Lower leg skin (tissue), 4 donors: ENCODE measurements around the gene BRD3OS. TPM values are rescaled to one million over a fixed set of nuclear protein-coding genes. Genes with fewer than 3 reads are reported as not detected.

Experiments
- DNase-seq, 2 donors: peaks; one replicate each; pipeline ENCODE4 v3.0.0-alpha.2; 2019; ENCODE audit warnings: low spot score in 2 of 2
- H3K4me3 ChIP-seq: fragments of 200-600 bp; sonication (generic); 2 replicates; pipeline ENCODE4 v1.5.1; 2017; ENCODE audit warnings: mild to moderate bottlenecking, low read depth; ENCODE audit not compliant: poor library complexity, severe bottlenecking
- CTCF ChIP-seq, 3 donors: fragments of 450-650 bp; IDR thresholded peaks; one replicate each; pipeline ENCODE4 v1.5.1; 2016; ENCODE audit warnings: antibody characterized with exemption in 3 of 3, mild to moderate bottlenecking in 3 of 3, moderate library complexity in 2 of 3
- POLR2A ChIP-seq, 2 donors: fragments of 450-650 bp; IDR thresholded peaks; one replicate each; pipeline ENCODE4 v1.6.1; 2016 to 2017; ENCODE audit warnings: antibody characterized with exemption in 2 of 2, mild to moderate bottlenecking in 1 of 2, moderate library complexity in 1 of 2
- WGBS, 2 donors: methylation state at CpG; one replicate each; pipeline ENCODE4 v1.1.5; 2018; 5-methylcytosine and 5-hydroxymethylcytosine counted together
- intact Hi-C: fragments of 100-400 bp; cut with DNase I; formaldehyde crosslinking; loops from one replicate; pipeline ENCODE4 v1.15.0; 2023; ENCODE audit warnings: low total_unique reads
- total RNA-seq, 4 donors: library from RNA; depleted of rRNA; stranded (reverse); fragments of >200 nt; gene quantifications; one replicate each; pipeline ENCODE4 v1.1.0, GENCODE V29; 2016

BRD3OS gene
- total RNA-seq, 4 donors from 2014 or later = 2.5 to 11.0 (median 6.4) TPM

GRCh38 chr9:134036130-134036529 lies 10.8 kb downstream of the BRD3OS start:
- DNase-seq = no peak
- TF ChIP-seq POLR2A (IDR thresholded peaks at IDR 0.05) = no peak
- TF ChIP-seq CTCF (IDR thresholded peaks at IDR 0.05) = no peak
- no peak overlapping the region for H3K4me3 ChIP-seq
- 88 to 91% methylated on average over 16 of the region's 16 CpGs for WGBS, 2 donors
- intact Hi-C loops = loop anchor here (10.0 kb wide), 1 partner anchor 689 kb away; no protein-coding TSS in a partner anchor

- 93 to 95% methylated on average over 2 of the region's 2 CpGs for WGBS, 2 donors
- TF ChIP-seq CTCF (IDR thresholded peaks at IDR 0.05) (no peak), POLR2A (IDR thresholded peaks at IDR 0.05) (no peak)
- intact Hi-C loops = loop anchor here (10.0 kb wide), 1 partner anchor 687 kb away; no protein-coding TSS in a partner anchor
- no peak for DNase-seq
- H3K4me3 ChIP-seq = no peak overlapping the region
Observed at GRCh38 chr9:134037641-134038040, 12.4 kb downstream of the BRD3OS start.

- intact Hi-C loops = loop anchor here (10.0 kb wide), 1 partner anchor 685 kb away; no protein-coding TSS in a partner anchor
- TF ChIP-seq POLR2A (IDR thresholded peaks at IDR 0.05) = no peak
- no peak for TF ChIP-seq CTCF (IDR thresholded peaks at IDR 0.05)
- no peak for DNase-seq
- 91 to 95% methylated on average over 14 to 20 of the region's 20 CpGs for WGBS, 2 donors
- no peak overlapping the region for H3K4me3 ChIP-seq
Observed at GRCh38 chr9:134039386-134040175, 14.3 kb downstream of the BRD3OS start.

- WGBS, 2 donors = 96 to 97% methylated on average over 17 of the region's 17 CpGs
- intact Hi-C loops = no loop called here
- TF ChIP-seq POLR2A (IDR thresholded peaks at IDR 0.05) (no peak), CTCF (IDR thresholded peaks at IDR 0.05) (no peak)
- no peak overlapping the region for H3K4me3 ChIP-seq
- no peak for DNase-seq
Observed at GRCh38 chr9:134040176-134040565, 14.9 kb downstream of the BRD3OS start.

GRCh38 chr9:134040781-134041648 lies 15.7 kb downstream of the BRD3OS start:
- 54 to 70% methylated on average over 12 to 21 of the region's 21 CpGs for WGBS, 2 donors
- H3K4me3 ChIP-seq = no peak overlapping the region
- intact Hi-C loops = no loop called here
- TF ChIP-seq POLR2A (IDR thresholded peaks at IDR 0.05) = no peak
- TF ChIP-seq CTCF (IDR thresholded peaks at IDR 0.05) = no peak
- DNase-seq = no peak
